OCI-LY7 (cell line): ENCODE data around the gene KCNQ1. TPM values are rescaled to one million over a fixed set of nuclear protein-coding genes. Genes with fewer than 3 reads are reported as not detected.

ENCODE experiments used
- BruUV-seq: library from RNA; stranded (reverse); fragments of 400-500 nt; replicated peaks from 2 replicates; lab custom pipeline; 2021; lab: Mats Ljungman, UMichigan
- CTCF ChIA-PET: fragments of 300-600 bp; sonication (Branson Sonifier 250); formaldehyde crosslinking; loops from one replicate; lab custom pipeline; 2022; ENCODE audit warnings: antibody characterized with exemption; ENCODE audit not compliant: unreplicated experiment; lab: Charles Lee
- POLR2A ChIA-PET: fragments of 300-600 bp; sonication (Branson Sonifier 250); formaldehyde crosslinking; loops from one replicate; lab custom pipeline; 2022; ENCODE audit warnings: antibody characterized with exemption; lab: Charles Lee
- DNase-seq: peaks from one replicate; pipeline ENCODE4 v3.0.0-alpha.2; 2015; ENCODE audit warnings: low spot score
- H2AFZ ChIP-seq: fragments of 200-600 bp; sonication (generic), shearing (Covaris generic); 2 replicates; pipeline ENCODE4 v1.6.1; 2014; ENCODE audit warnings: mild to moderate bottlenecking, antibody characterized with exemption, low read length, moderate library complexity
- H3K27ac ChIP-seq: fragments of 200-600 bp; sonication (generic); 2 replicates; pipeline ENCODE4 v1.5.1; 2014; ENCODE audit warnings: mixed run types, low read depth, mild to moderate bottlenecking, moderate library complexity, low read length, inconsistent platforms; ENCODE audit not compliant: poor library complexity, severe bottlenecking
- H3K36me3 ChIP-seq: fragments of 200-600 bp; sonication (generic); 2 replicates; pipeline ENCODE4 v1.6.1; 2014; ENCODE audit warnings: mild to moderate bottlenecking, antibody characterized with exemption, low read length, moderate library complexity, mixed read lengths; ENCODE audit not compliant: insufficient read depth
- H3K4me1 ChIP-seq: fragments of 200-600 bp; sonication (generic); 2 replicates; pipeline ENCODE4 v1.5.1; 2014; ENCODE audit warnings: mild to moderate bottlenecking, low read length; ENCODE audit not compliant: insufficient read depth, poor library complexity, severe bottlenecking
- H3K4me2 ChIP-seq: fragments of 200-600 bp; sonication (generic); 2 replicates; pipeline ENCODE4 v1.6.1; 2014; ENCODE audit warnings: mild to moderate bottlenecking, low read length
- H3K4me3 ChIP-seq: fragments of 200-600 bp; sonication (generic); 2 replicates; pipeline ENCODE4 v1.5.1; 2014; ENCODE audit warnings: mild to moderate bottlenecking, low read depth, low read length; ENCODE audit not compliant: poor library complexity, severe bottlenecking
- H3K79me2 ChIP-seq: fragments of 200-600 bp; sonication (generic); 2 replicates; pipeline ENCODE4 v1.6.1; 2016; ENCODE audit warnings: low read depth, mild to moderate bottlenecking, low read length, moderate library complexity, mixed read lengths; ENCODE audit not compliant: insufficient read depth
- H3K9me2 ChIP-seq: fragments of 200-600 bp; sonication (generic); 2 replicates; pipeline ENCODE4 v1.6.1; 2016; ENCODE audit warnings: mild to moderate bottlenecking, low read length, mixed read lengths; ENCODE audit not compliant: insufficient read depth
- H3K9me3 ChIP-seq: fragments of 200-600 bp; sonication (generic); 2 replicates; pipeline ENCODE4 v1.6.1; 2014; ENCODE audit warnings: mild to moderate bottlenecking, mixed run types, low read length, mixed read lengths
- H4K20me1 ChIP-seq: fragments of 200-600 bp; sonication (generic); 2 replicates; pipeline ENCODE4 v1.6.1; 2014; ENCODE audit warnings: mild to moderate bottlenecking, antibody characterized with exemption, low read length, moderate library complexity, mixed read lengths; ENCODE audit not compliant: insufficient read depth
- EZH2phosphoT487 ChIP-seq: fragments of 200-600 bp; sonication (generic); IDR thresholded peaks from 2 replicates; pipeline ENCODE4 v1.6.1; 2018; ENCODE audit warnings: low read depth, borderline replicate concordance, mild to moderate bottlenecking, mixed run types, antibody characterized with exemption, low read length, moderate library complexity, mixed read lengths
- intact Hi-C: fragments of 100-400 bp; cut with micrococcal nuclease; formaldehyde crosslinking; loops from one replicate; pipeline ENCODE4 v1.10.0; 2022; ENCODE audit not compliant: unreplicated experiment
- total RNA-seq, 2 experiments: library from RNA; depleted of rRNA in 1 of 2; stranded (reverse); fragments of >200 nt in 1 of 2; shearing (Covaris generic) in 1 of 2; gene quantifications; 2 replicates each; pipeline ENCODE4 v1.2.3, GENCODE V29; 2014 to 2022
- TF ChIP-seq, protein P1 (sequence below): fragments of 200-600 bp; sonication (generic); conservative IDR thresholded peaks from 2 replicates; pipeline ENCODE4 v1.5.1; 2014; ENCODE audit warnings: mild to moderate bottlenecking, antibody characterized with exemption, low read length, moderate library complexity, mixed read lengths

Gene KCNQ1
- total RNA-seq, 2 experiments from 2014 or later: 0.22 to 1.3 TPM

DNA sequence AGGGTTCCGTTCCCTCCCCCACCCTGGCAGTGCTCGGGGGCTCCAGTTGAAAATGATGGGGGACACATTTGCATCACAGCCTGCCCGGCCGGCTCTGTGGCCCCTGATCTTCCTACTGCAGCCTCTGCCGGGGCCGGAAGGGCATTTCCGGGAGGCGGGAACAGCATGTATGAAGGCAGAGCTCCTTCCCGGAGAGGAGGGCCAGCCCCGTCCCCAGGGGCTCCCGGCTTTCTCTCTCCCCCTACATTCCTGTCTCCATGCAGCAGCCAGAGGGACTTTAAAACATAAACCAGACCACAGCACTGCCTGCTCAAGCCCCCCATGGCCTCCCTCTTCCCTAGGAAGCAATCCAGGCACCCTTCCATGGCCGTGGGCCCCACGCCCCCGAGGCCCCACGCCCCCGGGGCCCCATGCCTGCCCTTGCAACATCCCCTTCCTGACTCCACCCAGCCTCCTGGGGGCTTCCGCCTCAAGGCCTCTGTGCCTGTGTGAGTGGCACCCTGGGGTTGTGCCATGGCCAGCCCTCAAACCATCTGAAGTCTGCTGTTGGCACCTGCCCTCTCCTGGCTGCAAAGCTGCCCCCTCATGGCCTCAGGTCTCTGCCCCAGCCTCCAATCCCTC is 367.7 kb downstream of the KCNQ1 start:
- H3K9me3 ChIP-seq: no peaks in the 10 kb centered on the region

GRCh38 chr11:2813141-2813908 is 368.5 kb downstream of the KCNQ1 start:
- CTCF ChIA-PET: no interaction called here
- Histone ChIP-seq H4K20me1 (no peaks in the 10 kb centered on the region), H3K27ac (no peak overlapping the region), H3K4me1 (no peaks in the 10 kb centered on the region), H3K36me3 (no peaks in the 10 kb centered on the region), H3K4me2 (no peak overlapping the region), H3K9me3 (no peaks in the 10 kb centered on the region), H3K9me2 (no peaks in the 10 kb centered on the region), H2AFZ (no peak overlapping the region), H3K79me2 (no peaks in the 10 kb centered on the region), H3K4me3 (no peak overlapping the region)
- intact Hi-C loops: no loop called here
- POLR2A ChIA-PET: no interaction called here
- TF ChIP-seq, protein P1, sequence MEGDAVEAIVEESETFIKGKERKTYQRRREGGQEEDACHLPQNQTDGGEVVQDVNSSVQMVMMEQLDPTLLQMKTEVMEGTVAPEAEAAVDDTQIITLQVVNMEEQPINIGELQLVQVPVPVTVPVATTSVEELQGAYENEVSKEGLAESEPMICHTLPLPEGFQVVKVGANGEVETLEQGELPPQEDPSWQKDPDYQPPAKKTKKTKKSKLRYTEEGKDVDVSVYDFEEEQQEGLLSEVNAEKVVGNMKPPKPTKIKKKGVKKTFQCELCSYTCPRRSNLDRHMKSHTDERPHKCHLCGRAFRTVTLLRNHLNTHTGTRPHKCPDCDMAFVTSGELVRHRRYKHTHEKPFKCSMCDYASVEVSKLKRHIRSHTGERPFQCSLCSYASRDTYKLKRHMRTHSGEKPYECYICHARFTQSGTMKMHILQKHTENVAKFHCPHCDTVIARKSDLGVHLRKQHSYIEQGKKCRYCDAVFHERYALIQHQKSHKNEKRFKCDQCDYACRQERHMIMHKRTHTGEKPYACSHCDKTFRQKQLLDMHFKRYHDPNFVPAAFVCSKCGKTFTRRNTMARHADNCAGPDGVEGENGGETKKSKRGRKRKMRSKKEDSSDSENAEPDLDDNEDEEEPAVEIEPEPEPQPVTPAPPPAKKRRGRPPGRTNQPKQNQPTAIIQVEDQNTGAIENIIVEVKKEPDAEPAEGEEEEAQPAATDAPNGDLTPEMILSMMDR: no peak
- no peak for TF ChIP-seq EZH2phosphoT487
- BruUV-seq: no TSS peak
- no peak for DNase-seq

More for the DNA sequence above, 367.7 kb downstream of the KCNQ1 start:
- Histone ChIP-seq H3K36me3 (no peaks in the 10 kb centered on the region), H4K20me1 (no peaks in the 10 kb centered on the region), H3K4me2 (no peak overlapping the region), H3K4me1 (no peaks in the 10 kb centered on the region), H3K4me3 (no peak overlapping the region), H3K9me2 (no peaks in the 10 kb centered on the region), H2AFZ (no peak overlapping the region), H3K27ac (no peak overlapping the region), H3K79me2 (no peaks in the 10 kb centered on the region)
- ChIA-PET CTCF (no interaction called here), POLR2A (no interaction called here)
- DNase-seq: no peak
- TF ChIP-seq EZH2phosphoT487: no peak
- TF ChIP-seq, protein P1: no peak
- no TSS peak for BruUV-seq
- intact Hi-C loops: no loop called here

DNA sequence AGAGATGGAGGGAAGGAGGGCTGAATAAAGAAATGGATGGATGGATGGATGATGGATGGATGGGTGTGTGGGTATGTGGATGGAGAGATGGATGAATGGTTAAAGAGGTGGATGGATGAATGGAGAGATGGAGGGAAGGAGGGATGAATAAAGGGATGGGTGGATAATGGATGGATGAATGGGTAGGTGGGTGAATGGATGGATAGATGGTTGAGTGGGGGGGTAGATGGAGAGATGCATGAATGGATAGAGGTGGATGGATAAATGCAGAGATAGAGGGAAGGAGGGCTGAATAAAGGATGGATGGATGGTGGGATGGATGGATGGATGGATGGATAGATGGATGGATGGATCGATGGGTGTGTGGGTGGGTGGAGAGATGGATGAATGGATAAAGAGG is 369.2 kb downstream of the KCNQ1 start:
- intact Hi-C loops: no loop called here

More for the DNA sequence above, 369.2 kb downstream of the KCNQ1 start:
- POLR2A ChIA-PET: no interaction called here
- H3K4me2 ChIP-seq: no peak overlapping the region
- no peak for TF ChIP-seq EZH2phosphoT487
- TF ChIP-seq, protein P1: no peak
- H3K9me3 ChIP-seq: no peaks in the 10 kb centered on the region
- H3K9me2 ChIP-seq: no peaks in the 10 kb centered on the region
- no TSS peak for BruUV-seq
- no peaks in the 10 kb centered on the region for H3K36me3 ChIP-seq
- DNase-seq: no peak
- H3K27ac ChIP-seq: no peak overlapping the region
- H3K4me3 ChIP-seq: no peak overlapping the region
- H2AFZ ChIP-seq: no peak overlapping the region
- H4K20me1 ChIP-seq: no peaks in the 10 kb centered on the region
- CTCF ChIA-PET: no interaction called here
- H3K4me1 ChIP-seq: no peaks in the 10 kb centered on the region
- H3K79me2 ChIP-seq: no peaks in the 10 kb centered on the region
